DMS53 (cell line): ENCODE data around the gene UNK.
"Not testable (repeated sequence)": the region's sequence is repeated elsewhere in the genome, so short reads cannot be mapped to it uniquely, and the experiment has no call there.

Source experiments
- DNase-seq: peaks from one replicate; lab custom pipeline; 2025; lab: John Stamatoyannopoulos, UW

Gene UNK

GRCh38 chr17:75754378-75755204 is 30.0 kb upstream of the UNK start:
- no peak for DNase-seq

- peak; percentile 44 for DNase-seq
These were observed 29.3 kb upstream of the UNK start for GRCh38 chr17:75755205-75755901.

- peak; percentile 28 for DNase-seq
These were observed 28.6 kb upstream of the UNK start for GRCh38 chr17:75755990-75756389.

GRCh38 chr17:75756451-75757085 is 28.0 kb upstream of the UNK start:
- DNase-seq: no peak

GRCh38 chr17:75757086-75757681 is 27.4 kb upstream of the UNK start:
- no peak for DNase-seq

GRCh38 chr17:75758131-75758905 is 26.3 kb upstream of the UNK start:
- DNase-seq: peak; percentile 41

- no peak for DNase-seq
These were observed 25.1 kb upstream of the UNK start for GRCh38 chr17:75759457-75759856.

GRCh38 chr17:75759978-75760640 is 24.5 kb upstream of the UNK start:
- DNase-seq: not testable (repeated sequence)

- DNase-seq: no peak
These were observed 21.9 kb upstream of the UNK start for GRCh38 chr17:75762513-75763268.

GRCh38 chr17:75763269-75763607 is 21.4 kb upstream of the UNK start:
- no peak for DNase-seq

GRCh38 chr17:75763613-75764416 is 20.8 kb upstream of the UNK start:
- DNase-seq: peak; percentile 41

- no peak for DNase-seq
These were observed 20.2 kb upstream of the UNK start for GRCh38 chr17:75764417-75764710.

GRCh38 chr17:75764711-75765421 is 19.7 kb upstream of the UNK start, which contains the start of gene GALK1:
Gene GALK1, minus strand, starts transcription at chr17:75765192. Its CDS starts 56 bp downstream, at chr17:75765136.
- peak; percentile 90 for DNase-seq

GRCh38 chr17:75765981-75766380 is 18.6 kb upstream of the UNK start:
- no peak for DNase-seq

GRCh38 chr17:75767881-75768280 is 16.7 kb upstream of the UNK start:
- no peak for DNase-seq

- DNase-seq: peak; percentile 91
These were observed 15.1 kb upstream of the UNK start for GRCh38 chr17:75769536-75769935.

GRCh38 chr17:75771334-75772281 is 13.0 kb upstream of the UNK start:
- DNase-seq: peak; percentile 73
